ENCODE results near the gene SNF8. TPM values are rescaled to one million over a fixed set of nuclear protein-coding genes. Genes with fewer than 3 reads are reported as not detected.
"Not testable (repeated sequence)": the region's sequence is repeated elsewhere in the genome, so short reads cannot be mapped to it uniquely, and the experiment has no call there.

The SNF8 gene
- total RNA-seq, 2 experiments from 2014 or later = 125 to 127 TPM

DNA sequence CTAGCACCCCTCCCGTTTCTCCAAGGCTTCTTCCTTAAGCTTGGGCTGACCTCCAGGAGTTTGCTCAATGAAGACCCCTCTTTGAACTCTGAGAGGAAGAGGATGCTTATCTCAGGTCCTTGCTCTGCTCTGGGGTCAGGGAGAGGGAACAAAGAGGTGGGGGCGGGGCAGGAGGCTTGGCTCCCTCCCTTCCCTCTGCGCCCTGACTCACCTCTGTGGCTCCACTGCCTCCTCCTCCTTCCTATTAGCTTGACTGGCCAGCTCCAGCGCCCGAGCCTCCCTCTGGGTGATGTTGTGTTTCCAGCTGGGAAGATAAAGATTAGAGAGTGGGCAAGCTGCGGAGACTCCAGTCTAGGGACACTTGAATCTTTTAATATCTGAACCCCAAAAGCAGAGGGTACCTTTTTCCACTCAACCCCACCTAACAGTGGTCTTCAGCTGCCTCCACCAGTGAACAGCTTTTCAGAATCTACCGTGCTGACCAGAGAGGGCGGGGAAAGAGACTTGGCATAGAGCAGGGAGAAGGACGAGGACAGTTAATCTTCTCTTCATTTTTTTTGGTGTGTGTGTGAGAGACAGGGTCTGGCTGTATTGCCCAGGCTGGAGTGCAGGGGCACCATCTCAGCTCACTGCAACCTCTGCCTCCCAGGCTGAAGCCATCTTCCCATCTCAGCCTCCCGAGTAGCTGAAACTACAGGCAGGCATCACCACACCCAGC, 17.0 kb upstream of the SNF8 start:
- CTCF ChIA-PET = interaction anchor here (1.0 to 1.4 kb wide), 3 partner anchors 8 to 346 kb away, joined by 3 to 4 read pairs (median 3); no protein-coding TSS in a partner anchor
- ATAC-seq (no peak), DNase-seq (no peak)
- H3K4me1 Mint-ChIP-seq = peaks cover 3% of the 10 kb centered on the region
- H3K36me3 Mint-ChIP-seq = no peaks in the 10 kb centered on the region
- H3K27me3 Mint-ChIP-seq = peaks cover 34% of the 10 kb centered on the region
- no peak overlapping the region for H3K27ac Mint-ChIP-seq
- no peaks in the 10 kb centered on the region for H3K9me3 Mint-ChIP-seq (ENCODE audit: low read depth)
- no peak overlapping the region for H3K4me3 Mint-ChIP-seq

DNA sequence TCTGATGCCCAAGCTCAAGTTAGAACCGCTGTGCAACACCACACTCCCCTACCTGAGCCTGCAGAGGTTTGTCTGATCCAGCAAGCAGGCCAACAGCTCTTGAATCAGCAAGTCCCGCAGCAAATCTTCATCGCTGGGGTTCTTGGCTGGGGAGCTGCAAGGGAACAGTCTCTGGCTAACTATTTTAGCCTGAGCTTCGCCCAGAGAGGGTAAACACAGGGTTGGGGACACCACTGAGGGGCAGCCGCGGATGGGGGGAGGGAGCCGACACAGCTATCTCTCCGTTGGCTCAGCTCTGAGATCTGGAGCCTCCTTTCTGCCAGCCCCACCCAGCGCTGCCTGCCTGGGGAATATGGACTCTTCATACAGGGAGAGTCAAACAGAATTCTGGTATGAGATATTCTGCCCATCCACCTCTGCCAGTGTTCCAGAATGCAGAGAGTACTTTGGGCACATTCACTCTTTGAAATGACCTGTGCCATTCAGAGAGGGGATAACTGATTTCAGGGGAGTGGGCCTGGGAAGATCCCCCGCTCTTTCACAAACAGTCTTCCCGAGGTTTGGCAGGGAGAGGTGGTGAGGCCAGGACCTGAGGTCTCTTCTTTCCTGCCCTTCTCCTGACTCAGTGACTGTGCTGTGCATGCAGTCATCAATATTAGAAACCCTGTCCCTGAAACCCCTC, 16.3 kb upstream of the SNF8 start:
- ATAC-seq = no peak
- Mint-ChIP-seq H3K36me3 (no peaks in the 10 kb centered on the region), H3K9me3 (ENCODE audit: low read depth) (no peaks in the 10 kb centered on the region), H3K4me1 (peaks cover 6% of the 10 kb centered on the region), H3K27me3 (peaks cover 35% of the 10 kb centered on the region), H3K4me3 (no peak overlapping the region), H3K27ac (no peak overlapping the region)
- CTCF ChIA-PET = interaction anchor here (1.3 to 1.4 kb wide), 2 partner anchors 9 to 72 kb away, joined by 4 to 5 read pairs; no protein-coding TSS in a partner anchor
- no peak for DNase-seq

- Mint-ChIP-seq H3K27me3 (peaks cover 16% of the 10 kb centered on the region), H3K9me3 (ENCODE audit: low read depth) (no peaks in the 10 kb centered on the region), H3K4me3 (no peak overlapping the region), H3K27ac (no peak overlapping the region), H3K36me3 (no peaks in the 10 kb centered on the region), H3K4me1 (peaks cover 6% of the 10 kb centered on the region)
- CTCF ChIA-PET = interaction anchor here (1.0 kb wide), 2 partner anchors 78 to 1630 kb away, joined by 3 read pairs; partner anchors contain the start of gene EFCAB13
- ATAC-seq = peak; percentile 61
- peak; percentile 43 for DNase-seq
Measured at GRCh38 chr17:48954300-48954755, 9.7 kb upstream of the SNF8 start.

DNA sequence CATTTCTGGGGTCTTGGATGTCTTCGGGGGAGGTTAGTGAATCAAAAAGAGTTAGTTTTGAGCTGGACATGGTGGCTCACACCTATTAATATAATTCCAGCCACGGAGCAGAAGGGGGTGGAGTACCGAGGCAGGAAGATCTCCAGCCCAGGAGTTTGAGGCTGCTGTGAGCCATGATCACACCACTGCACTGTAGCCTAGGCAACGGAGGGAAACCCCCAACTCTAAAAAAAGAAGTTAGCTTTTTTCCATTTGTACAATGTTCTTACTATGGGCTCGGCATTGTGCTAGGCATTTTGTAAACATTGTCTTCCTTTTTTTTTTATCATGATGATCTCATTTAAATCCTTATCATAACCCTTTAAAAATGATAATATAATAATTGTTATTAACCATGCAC, 8.3 kb upstream of the SNF8 start:
- no peak overlapping the region for H3K27ac Mint-ChIP-seq
- H3K4me1 Mint-ChIP-seq = peaks cover 6% of the 10 kb centered on the region
- no peaks in the 10 kb centered on the region for H3K36me3 Mint-ChIP-seq
- no peak overlapping the region for H3K4me3 Mint-ChIP-seq
- CTCF ChIA-PET = no interaction called here
- DNase-seq = no peak
- no peaks in the 10 kb centered on the region for H3K9me3 Mint-ChIP-seq (ENCODE audit: low read depth)
- H3K27me3 Mint-ChIP-seq = peaks cover 9% of the 10 kb centered on the region
- ATAC-seq = no peak

GRCh38 chr17:48951572-48951971, 6.9 kb upstream of the SNF8 start:
- Mint-ChIP-seq H3K27ac (no peak overlapping the region), H3K36me3 (no peaks in the 10 kb centered on the region), H3K27me3 (peaks cover 9% of the 10 kb centered on the region), H3K4me1 (peaks cover 1% of the 10 kb centered on the region), H3K4me3 (no peak overlapping the region), H3K9me3 (ENCODE audit: low read depth) (no peaks in the 10 kb centered on the region)
- no peak for ATAC-seq
- DNase-seq = no peak
- CTCF ChIA-PET = interaction anchor here (3.3 kb wide), 1 partner anchor 81 kb away, joined by 9 read pairs; no protein-coding TSS in a partner anchor

DNA sequence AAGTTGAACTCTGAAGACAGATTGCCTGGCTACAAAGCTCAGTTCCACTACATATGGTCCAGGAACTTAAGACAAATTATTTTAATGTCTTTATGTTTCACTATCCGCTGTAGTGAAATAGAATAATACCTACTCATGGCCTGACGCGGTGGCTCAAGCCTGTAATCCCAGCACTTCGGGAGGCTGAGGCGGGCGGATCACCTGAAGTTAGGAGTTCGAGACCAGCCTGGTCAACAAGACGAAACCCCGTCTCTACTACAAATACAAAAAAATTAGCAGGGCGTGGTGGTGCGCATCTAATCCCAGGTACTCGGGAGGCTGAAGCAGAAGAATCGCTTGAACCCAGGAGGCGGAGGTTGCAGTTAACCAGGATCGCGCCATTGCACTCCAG, 614 bp upstream of the SNF8 start:
- DNase-seq; H3K36me3 Mint-ChIP-seq; ATAC-seq; H3K9me3 Mint-ChIP-seq (ENCODE audit: low read depth); H3K27me3 Mint-ChIP-seq: not testable (repeated sequence)
- Mint-ChIP-seq H3K27ac (peak overlapping the region; percentile 99), H3K4me3 (peak overlapping the region; percentile 92), H3K4me1 (peaks cover 20% of the 10 kb centered on the region)
- CTCF ChIA-PET = interaction anchor here (0.7 to 1.8 kb wide), 6 partner anchors 12 to 87 kb away, joined by 3 to 7 read pairs (median 4); no protein-coding TSS in a partner anchor

DNA sequence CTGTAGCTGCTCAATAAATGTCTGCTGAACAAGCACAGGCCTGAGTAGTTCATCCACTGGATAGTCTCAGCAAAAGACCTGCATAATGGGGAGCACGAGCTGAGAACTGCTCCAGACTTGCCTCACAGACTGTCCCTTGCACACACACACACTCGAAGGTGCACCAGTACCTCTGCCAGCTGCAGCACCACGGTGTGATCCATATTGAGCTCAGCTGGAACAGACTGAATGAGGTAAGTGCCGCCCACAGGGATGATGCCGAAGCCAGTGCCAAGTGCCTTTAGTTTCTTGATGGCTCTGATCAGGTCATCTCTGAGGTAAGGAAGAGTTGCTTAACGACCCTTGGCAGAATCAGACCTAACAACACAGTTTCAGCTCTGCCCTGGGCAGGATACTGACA, 11.6 kb downstream of the SNF8 start:
- ATAC-seq (no peak), DNase-seq (no peak)
- Mint-ChIP-seq H3K4me1 (peaks cover 5% of the 10 kb centered on the region), H3K4me3 (no peak overlapping the region), H3K36me3 (peaks cover 53% of the 10 kb centered on the region), H3K9me3 (ENCODE audit: low read depth) (no peaks in the 10 kb centered on the region), H3K27me3 (no peaks in the 10 kb centered on the region), H3K27ac (no peak overlapping the region)
- CTCF ChIA-PET = interaction anchor here (0.5 to 1.4 kb wide), 2 partner anchors 14 to 100 kb away, joined by 3 to 5 read pairs; no protein-coding TSS in a partner anchor

- no peaks in the 10 kb centered on the region for H3K27me3 Mint-ChIP-seq
- no peak overlapping the region for H3K27ac Mint-ChIP-seq
- peaks cover 55% of the 10 kb centered on the region for H3K36me3 Mint-ChIP-seq
- H3K4me3 Mint-ChIP-seq = no peak overlapping the region
- H3K4me1 Mint-ChIP-seq = peaks cover 5% of the 10 kb centered on the region
- no peak for DNase-seq
- no peaks in the 10 kb centered on the region for H3K9me3 Mint-ChIP-seq (ENCODE audit: low read depth)
- CTCF ChIA-PET = interaction anchor here (0.8 to 1.8 kb wide), 3 partner anchors 46 to 102 kb away, joined by 3 to 4 read pairs (median 3); no protein-coding TSS in a partner anchor
- ATAC-seq = no peak
Measured at GRCh38 chr17:48930435-48930873, 14.2 kb downstream of the SNF8 start.

DNA sequence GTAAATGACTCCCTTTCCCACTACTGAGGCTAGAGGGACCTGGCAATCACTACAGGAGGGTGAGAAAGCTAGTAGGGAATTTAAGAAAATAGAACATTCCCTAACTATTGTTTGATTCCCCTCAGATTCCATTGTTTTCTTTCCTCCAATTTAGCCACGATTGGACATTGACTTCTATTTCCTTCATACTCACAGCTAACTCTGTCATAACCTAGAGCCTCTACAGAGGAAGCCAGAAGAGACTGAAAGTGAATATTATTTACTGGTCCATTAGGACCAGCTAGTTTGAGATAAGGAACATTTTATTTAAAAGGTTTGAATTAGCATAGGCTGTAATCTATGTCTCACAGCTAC, 14.9 kb downstream of the SNF8 start:
- peaks cover 58% of the 10 kb centered on the region for H3K36me3 Mint-ChIP-seq

GRCh38 chr17:48928876-48929811, 15.5 kb downstream of the SNF8 start:
- H3K4me1 Mint-ChIP-seq = peaks cover 5% of the 10 kb centered on the region

More for the DNA sequence above, 14.9 kb downstream of the SNF8 start:
- DNase-seq = no peak
- H3K27ac Mint-ChIP-seq = no peak overlapping the region
- no peaks in the 10 kb centered on the region for H3K27me3 Mint-ChIP-seq
- no peaks in the 10 kb centered on the region for H3K9me3 Mint-ChIP-seq (ENCODE audit: low read depth)
- CTCF ChIA-PET = interaction anchor here (0.9 to 1.8 kb wide), 3 partner anchors 21 to 251 kb away, joined by 3 to 5 read pairs (median 3); no protein-coding TSS in a partner anchor
- peaks cover 5% of the 10 kb centered on the region for H3K4me1 Mint-ChIP-seq
- no peak overlapping the region for H3K4me3 Mint-ChIP-seq
- no peak for ATAC-seq

GRCh38 chr17:48927978-48928745, 16.5 kb downstream of the SNF8 start:
- peaks cover 5% of the 10 kb centered on the region for H3K4me1 Mint-ChIP-seq

More at GRCh38 chr17:48928876-48929811, 15.5 kb downstream of the SNF8 start:
- H3K27ac Mint-ChIP-seq = peak overlapping the region; percentile 39
- peaks cover 58% of the 10 kb centered on the region for H3K36me3 Mint-ChIP-seq
- ATAC-seq = no peak
- no peak for DNase-seq
- no peaks in the 10 kb centered on the region for H3K9me3 Mint-ChIP-seq (ENCODE audit: low read depth)
- H3K27me3 Mint-ChIP-seq = no peaks in the 10 kb centered on the region
- H3K4me3 Mint-ChIP-seq = no peak overlapping the region
- CTCF ChIA-PET = interaction anchor here (0.9 to 1.8 kb wide), 3 partner anchors 20 to 251 kb away, joined by 3 to 5 read pairs (median 3); no protein-coding TSS in a partner anchor

DNA sequence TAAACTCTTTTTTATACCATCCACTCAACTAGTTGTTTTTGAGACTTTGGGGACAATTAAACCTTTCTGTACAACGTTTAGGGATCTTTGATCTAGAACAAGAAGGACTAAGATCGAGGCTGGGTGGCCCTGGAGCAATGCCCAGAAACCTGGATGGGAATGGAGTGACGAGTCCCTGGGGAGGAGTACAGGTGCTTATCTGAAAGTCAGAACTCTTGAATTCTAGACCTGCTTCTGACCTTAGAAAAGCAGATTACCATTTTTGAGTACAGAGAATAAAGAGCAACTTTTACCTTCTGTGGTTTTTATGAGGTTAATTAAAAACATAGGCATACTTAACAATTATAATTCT, 18.7 kb downstream of the SNF8 start:
- ATAC-seq (no peak), DNase-seq (no peak)
- H3K4me1 Mint-ChIP-seq = no peaks in the 10 kb centered on the region
- H3K36me3 Mint-ChIP-seq = peaks cover 58% of the 10 kb centered on the region
- CTCF ChIA-PET = no interaction called here
- no peaks in the 10 kb centered on the region for H3K9me3 Mint-ChIP-seq (ENCODE audit: low read depth)
- H3K27ac Mint-ChIP-seq = no peak overlapping the region
- no peak overlapping the region for H3K4me3 Mint-ChIP-seq
- H3K27me3 Mint-ChIP-seq = no peaks in the 10 kb centered on the region

More at GRCh38 chr17:48927978-48928745, 16.5 kb downstream of the SNF8 start:
- Mint-ChIP-seq H3K4me3 (no peak overlapping the region), H3K36me3 (peaks cover 56% of the 10 kb centered on the region), H3K27me3 (no peaks in the 10 kb centered on the region), H3K9me3 (ENCODE audit: low read depth) (no peaks in the 10 kb centered on the region), H3K27ac (no peak overlapping the region)
- DNase-seq = no peak
- CTCF ChIA-PET = interaction anchor here (0.6 to 2.0 kb wide), 4 partner anchors 44 to 250 kb away, joined by 3 to 7 read pairs (median 4); no protein-coding TSS in a partner anchor
- no peak for ATAC-seq

All from activated CD8-positive, alpha-beta memory T cell treated with anti-CD3 and anti-CD28 coated beads, Interleukin-2, amount 10 ng/mL, durations not matched to agents 7 days and 5 days (primary cell).